K562 (cell line): Measurements from ENCODE around the gene VSTM5. TPM values are rescaled to one million over a fixed set of nuclear protein-coding genes. Genes with fewer than 3 reads are reported as not detected.
A peak's percentile ranks its signal among the peaks of the same experiment; 100 is the strongest.

ENCODE experiments used
- C11orf30 ChIP-seq: fragments of 450-650 bp; IDR thresholded peaks from 2 replicates; pipeline ENCODE4 v1.6.1; 2016; ENCODE audit warnings: low read depth, mild to moderate bottlenecking
- GTF2F1 ChIP-seq: IDR thresholded peaks from 2 replicates; pipeline ENCODE4 v1.6.1; 2011; ENCODE audit warnings: low read depth, low read length, improper control_type of control experiment
- KLF16 ChIP-seq: IDR thresholded peaks from 2 replicates; pipeline ENCODE4 v1.6.1; 2016; ENCODE audit warnings: antibody characterized with exemption
- NONO ChIP-seq, 2 experiments: fragments of 200-400 bp in 1 of 2; fragments of 450-650 bp in 1 of 2; formaldehyde crosslinking in 1 of 2; IDR thresholded peaks; 2 replicates each; pipeline ENCODE4 v1.6.1; 2017; ENCODE audit warnings: low read depth in 2 of 2, mild to moderate bottlenecking in 2 of 2, moderate library complexity in 2 of 2, low read length in 1 of 2
- RB1 ChIP-seq: fragments of 450-650 bp; IDR thresholded peaks from 2 replicates; pipeline ENCODE4 v1.6.1; 2017; ENCODE audit warnings: low read depth, mild to moderate bottlenecking
- RFX7 ChIP-seq: fragments of 250-450 bp; sonication (Bioruptor Pico); IDR thresholded peaks from 2 replicates; pipeline ENCODE4 v1.5.1; 2021; ENCODE audit warnings: mild to moderate bottlenecking
- ZNF830 ChIP-seq: fragments of 250-450 bp; sonication (Bioruptor Pico); IDR thresholded peaks from 2 replicates; pipeline ENCODE4 v1.5.0; 2021; ENCODE audit warnings: mild to moderate bottlenecking
- polyA plus RNA-seq, 8 experiments: library from polyadenylated mRNA; depleted of rRNA in 4 of 8; stranded (reverse) in 5 of 8; unstranded in 3 of 8; fragments of >200 nt; fragmentation: Nextera tagmentation in 2 of 8; fragmentation: Illumina TruSeq in 1 of 8; extraction: Ambion mirVana in 2 of 8; extraction: Trizol in 1 of 8; gene quantifications; 2 replicates each; pipeline versions ENCODE4 v1.2.1 to v1.2.3, GENCODE V29; 2011 to 2014; ENCODE audit warnings: inconsistent platforms in 1 of 8, missing spikeins in 1 of 8
- total RNA-seq, 7 experiments: library from RNA; depleted of rRNA in 6 of 7; stranded (reverse); fragments of >200 nt in 6 of 7; fragmentation: Illumina TruSeq in 2 of 7; extraction: Trizol in 2 of 7; gene quantifications; 2 replicates each; pipeline versions ENCODE4 v1.2.1 to v1.2.3, GENCODE V29; 2011 to 2021; ENCODE audit warnings: low replicate concordance in 1 of 7
- TF ChIP-seq, protein P1 (sequence below): sonication (generic); formaldehyde crosslinking; IDR thresholded peaks from 2 replicates; pipeline ENCODE4 v1.8.1; 2023; ENCODE audit warnings: mild to moderate bottlenecking, missing genetic modification reagents
- TF ChIP-seq, protein P2 (sequence below): fragments of 450-650 bp; formaldehyde crosslinking; IDR thresholded peaks from 2 replicates; pipeline ENCODE4 v1.4.0; 2022; ENCODE audit warnings: mild to moderate bottlenecking, moderate library complexity
- TF ChIP-seq, protein P3 (sequence below), 2 experiments: fragments of 250-450 bp in 1 of 2; fragments of 450-650 bp in 1 of 2; sonication (Bioruptor Pico) in 1 of 2; IDR thresholded peaks; 2 replicates each; pipeline versions ENCODE4 v1.6.1 to v1.8.0; 2016 to 2021; ENCODE audit warnings: mild to moderate bottlenecking in 2 of 2, moderate library complexity in 2 of 2, missing compliant biosample characterization in 1 of 2, missing genetic modification characterization in 1 of 2
- TF ChIP-seq, protein P4 (sequence below): fragments of 250-450 bp; sonication (Bioruptor Pico); IDR thresholded peaks from 2 replicates; pipeline ENCODE4 v1.5.0; 2022; ENCODE audit warnings: mild to moderate bottlenecking
- TF ChIP-seq, protein P5 (sequence below): fragments of 250-450 bp; sonication (Bioruptor Pico); IDR thresholded peaks from 2 replicates; pipeline ENCODE4 v1.5.0; 2020; ENCODE audit warnings: mild to moderate bottlenecking

Gene VSTM5
- total and polyA plus RNA-seq, 9 of the 15 experiments (the other 6 are each of a cell fraction or from before 2014, with no cell fraction given): 0.01 TPM; not detected in 8

DNA sequence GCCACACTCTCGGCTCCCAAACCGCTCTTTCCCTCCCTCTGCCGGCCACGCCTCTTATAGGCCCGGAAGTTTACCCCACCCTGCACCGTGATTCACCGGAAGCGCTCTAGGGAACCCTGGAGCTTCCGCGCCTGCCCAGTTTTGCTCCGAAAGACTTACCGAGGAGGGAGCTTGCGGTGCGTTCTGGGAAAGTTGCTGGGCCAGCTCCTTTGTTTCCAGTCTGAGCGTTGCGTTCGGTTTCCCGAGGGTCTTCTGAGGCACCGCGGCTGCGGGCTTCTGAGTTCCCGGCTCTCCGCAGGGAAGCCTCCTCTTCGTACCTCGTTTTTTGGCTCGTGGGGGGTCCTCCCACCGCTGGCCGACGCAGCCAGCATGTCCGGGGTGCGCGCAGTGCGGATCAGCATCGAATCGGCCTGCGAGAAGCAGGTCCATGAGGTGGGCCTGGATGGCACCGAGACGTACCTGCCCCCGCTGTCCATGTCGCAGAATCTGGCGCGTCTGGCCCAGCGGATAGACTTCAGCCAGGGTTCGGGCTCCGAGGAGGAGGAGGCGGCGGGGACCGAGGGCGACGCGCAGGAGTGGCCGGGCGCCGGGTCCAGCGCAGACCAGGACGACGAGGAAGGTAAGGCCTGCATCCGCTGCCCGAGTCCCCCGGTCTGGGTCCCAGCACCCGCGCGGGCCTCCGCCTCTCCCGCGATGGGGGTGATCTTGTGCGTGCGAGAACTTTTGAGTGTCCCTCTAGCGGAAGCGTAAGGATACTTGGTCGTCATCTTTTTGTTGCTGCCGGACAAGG is 66.1 kb downstream of the VSTM5 start, which contains the start of gene MED17 (continued):
- TF ChIP-seq, protein P1, sequence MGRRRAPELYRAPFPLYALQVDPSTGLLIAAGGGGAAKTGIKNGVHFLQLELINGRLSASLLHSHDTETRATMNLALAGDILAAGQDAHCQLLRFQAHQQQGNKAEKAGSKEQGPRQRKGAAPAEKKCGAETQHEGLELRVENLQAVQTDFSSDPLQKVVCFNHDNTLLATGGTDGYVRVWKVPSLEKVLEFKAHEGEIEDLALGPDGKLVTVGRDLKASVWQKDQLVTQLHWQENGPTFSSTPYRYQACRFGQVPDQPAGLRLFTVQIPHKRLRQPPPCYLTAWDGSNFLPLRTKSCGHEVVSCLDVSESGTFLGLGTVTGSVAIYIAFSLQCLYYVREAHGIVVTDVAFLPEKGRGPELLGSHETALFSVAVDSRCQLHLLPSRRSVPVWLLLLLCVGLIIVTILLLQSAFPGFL (CRISPR knock-in tag): peak; percentile 84; the same call in 1 of the 2 replicates
- TF ChIP-seq NONO (IDR thresholded peaks at IDR 0.05; ENCODE audit: low read depth in 2 of 2, low read length in 1 of 2) (peak in 1 of 2 experiments; percentile 39; a peak in 1 of 4 replicates), RB1 (peak; percentile 59; the same call in 1 of the 2 replicates), C11orf30 (no peak), ZNF830 (CRISPR knock-in tag) (no peak), KLF16 (no peak), GTF2F1 (peak; percentile 53; the same call in 1 of the 2 replicates), RFX7 (CRISPR knock-in tag) (no peak)
- TF ChIP-seq, protein P2, sequence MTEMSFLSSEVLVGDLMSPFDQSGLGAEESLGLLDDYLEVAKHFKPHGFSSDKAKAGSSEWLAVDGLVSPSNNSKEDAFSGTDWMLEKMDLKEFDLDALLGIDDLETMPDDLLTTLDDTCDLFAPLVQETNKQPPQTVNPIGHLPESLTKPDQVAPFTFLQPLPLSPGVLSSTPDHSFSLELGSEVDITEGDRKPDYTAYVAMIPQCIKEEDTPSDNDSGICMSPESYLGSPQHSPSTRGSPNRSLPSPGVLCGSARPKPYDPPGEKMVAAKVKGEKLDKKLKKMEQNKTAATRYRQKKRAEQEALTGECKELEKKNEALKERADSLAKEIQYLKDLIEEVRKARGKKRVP (CRISPR knock-in tag): no peak
- TF ChIP-seq, protein P3, sequence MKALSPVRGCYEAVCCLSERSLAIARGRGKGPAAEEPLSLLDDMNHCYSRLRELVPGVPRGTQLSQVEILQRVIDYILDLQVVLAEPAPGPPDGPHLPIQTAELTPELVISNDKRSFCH (CRISPR knock-in tag; IDR thresholded peaks at IDR 0.05): no peak
- TF ChIP-seq, protein P3 (tag; IDR thresholded peaks at IDR 0.05): no peak
- TF ChIP-seq, protein P4, sequence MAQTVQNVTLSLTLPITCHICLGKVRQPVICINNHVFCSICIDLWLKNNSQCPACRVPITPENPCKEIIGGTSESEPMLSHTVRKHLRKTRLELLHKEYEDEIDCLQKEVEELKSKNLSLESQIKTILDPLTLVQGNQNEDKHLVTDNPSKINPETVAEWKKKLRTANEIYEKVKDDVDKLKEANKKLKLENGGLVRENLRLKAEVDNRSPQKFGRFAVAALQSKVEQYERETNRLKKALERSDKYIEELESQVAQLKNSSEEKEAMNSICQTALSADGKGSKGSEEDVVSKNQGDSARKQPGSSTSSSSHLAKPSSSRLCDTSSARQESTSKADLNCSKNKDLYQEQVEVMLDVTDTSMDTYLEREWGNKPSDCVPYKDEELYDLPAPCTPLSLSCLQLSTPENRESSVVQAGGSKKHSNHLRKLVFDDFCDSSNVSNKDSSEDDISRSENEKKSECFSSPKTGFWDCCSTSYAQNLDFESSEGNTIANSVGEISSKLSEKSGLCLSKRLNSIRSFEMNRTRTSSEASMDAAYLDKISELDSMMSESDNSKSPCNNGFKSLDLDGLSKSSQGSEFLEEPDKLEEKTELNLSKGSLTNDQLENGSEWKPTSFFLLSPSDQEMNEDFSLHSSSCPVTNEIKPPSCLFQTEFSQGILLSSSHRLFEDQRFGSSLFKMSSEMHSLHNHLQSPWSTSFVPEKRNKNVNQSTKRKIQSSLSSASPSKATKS: no peak
- TF ChIP-seq, protein P5, sequence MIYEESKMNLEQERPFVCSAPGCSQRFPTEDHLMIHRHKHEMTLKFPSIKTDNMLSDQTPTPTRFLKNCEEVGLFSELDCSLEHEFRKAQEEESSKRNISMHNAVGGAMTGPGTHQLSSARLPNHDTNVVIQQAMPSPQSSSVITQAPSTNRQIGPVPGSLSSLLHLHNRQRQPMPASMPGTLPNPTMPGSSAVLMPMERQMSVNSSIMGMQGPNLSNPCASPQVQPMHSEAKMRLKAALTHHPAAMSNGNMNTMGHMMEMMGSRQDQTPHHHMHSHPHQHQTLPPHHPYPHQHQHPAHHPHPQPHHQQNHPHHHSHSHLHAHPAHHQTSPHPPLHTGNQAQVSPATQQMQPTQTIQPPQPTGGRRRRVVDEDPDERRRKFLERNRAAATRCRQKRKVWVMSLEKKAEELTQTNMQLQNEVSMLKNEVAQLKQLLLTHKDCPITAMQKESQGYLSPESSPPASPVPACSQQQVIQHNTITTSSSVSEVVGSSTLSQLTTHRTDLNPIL (CRISPR knock-in tag): no peak
